NCI-H2107 treated with DMSO at 0.1 percent for 48 hours (cell line): ENCODE results near the gene CADM2.

Experiments
- DNase-seq: peaks from one replicate; lab custom pipeline; 2025; ENCODE audit not compliant: unreplicated experiment; lab: John Stamatoyannopoulos, UW

The CADM2 gene

DNA sequence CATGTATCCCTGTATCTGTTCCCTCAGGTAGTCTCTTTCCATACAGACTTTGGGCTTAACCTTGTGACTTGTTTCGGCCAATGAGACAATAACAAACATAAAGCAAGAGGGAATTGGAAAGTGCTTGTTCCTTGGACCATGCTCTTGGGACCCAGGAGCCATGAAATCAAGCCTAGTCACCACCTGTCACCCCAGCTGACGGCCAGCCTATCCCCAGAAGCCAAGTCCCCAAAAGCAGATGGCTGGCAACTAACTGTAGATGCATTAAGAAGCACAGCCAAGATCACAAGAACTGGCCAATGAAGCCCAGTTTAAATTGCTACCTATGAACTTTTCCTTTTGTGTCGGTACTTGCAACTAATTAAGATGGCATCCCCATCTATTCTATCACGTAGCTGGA lies 822.0 kb downstream of the CADM2 start:
- DNase-seq, result no peak

DNA sequence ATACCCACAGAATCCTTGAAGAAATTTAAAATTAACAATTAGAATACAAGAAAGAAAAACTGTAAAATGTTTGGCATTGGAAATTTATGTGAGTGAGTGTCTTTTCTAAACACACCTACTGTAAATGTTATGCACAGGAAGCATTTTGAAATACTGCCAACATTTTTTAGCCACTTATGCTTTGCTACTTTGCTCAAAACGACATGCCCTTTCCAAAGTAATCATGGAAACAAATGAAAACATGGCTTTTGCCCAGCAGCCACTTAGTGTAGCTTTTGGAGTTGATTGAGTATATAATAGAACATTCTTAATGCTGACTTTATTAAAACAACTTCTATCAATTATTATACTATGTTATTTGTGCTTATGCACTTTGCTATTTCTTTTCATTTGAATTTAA lies 823.0 kb downstream of the CADM2 start:
- DNase-seq, result peak; percentile 17

DNA sequence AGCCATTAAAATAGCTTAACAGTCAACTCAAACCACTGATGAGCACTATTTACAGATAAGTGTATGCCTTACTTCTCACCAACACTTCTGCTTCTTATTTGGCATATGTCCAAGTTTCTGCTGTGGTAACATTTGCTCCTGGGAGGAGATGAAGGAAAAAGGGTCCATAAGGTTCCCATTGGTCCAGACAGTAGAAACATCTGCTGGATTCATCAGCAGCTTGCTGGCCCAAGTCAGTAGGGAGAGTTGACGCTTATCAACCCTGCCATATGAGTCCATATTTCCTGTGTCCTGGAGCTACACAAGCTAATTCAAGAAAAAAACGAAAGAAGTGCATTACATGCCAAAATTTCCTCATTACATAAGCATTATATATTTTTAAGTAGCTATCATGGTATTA lies 824.5 kb downstream of the CADM2 start:
- DNase-seq, result no peak

DNA sequence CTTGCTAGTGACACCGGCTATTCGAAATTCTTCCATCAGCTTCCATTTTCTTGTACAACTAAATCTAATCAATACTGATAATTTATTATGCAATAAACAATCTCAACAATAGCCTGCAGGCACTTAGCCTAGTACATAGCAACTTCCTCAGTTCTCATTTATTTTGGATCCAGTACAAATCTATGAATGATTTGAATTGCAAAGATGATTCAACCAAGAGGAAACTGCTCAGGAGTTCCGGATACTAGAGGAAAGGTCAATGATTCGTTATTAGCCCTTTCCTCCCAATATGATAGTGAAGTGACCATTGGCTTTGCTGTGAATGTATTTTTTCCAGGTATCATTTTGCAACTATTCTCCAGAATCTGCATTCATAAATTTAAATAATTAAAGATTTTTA lies 827.0 kb downstream of the CADM2 start:
- no peak for DNase-seq

DNA sequence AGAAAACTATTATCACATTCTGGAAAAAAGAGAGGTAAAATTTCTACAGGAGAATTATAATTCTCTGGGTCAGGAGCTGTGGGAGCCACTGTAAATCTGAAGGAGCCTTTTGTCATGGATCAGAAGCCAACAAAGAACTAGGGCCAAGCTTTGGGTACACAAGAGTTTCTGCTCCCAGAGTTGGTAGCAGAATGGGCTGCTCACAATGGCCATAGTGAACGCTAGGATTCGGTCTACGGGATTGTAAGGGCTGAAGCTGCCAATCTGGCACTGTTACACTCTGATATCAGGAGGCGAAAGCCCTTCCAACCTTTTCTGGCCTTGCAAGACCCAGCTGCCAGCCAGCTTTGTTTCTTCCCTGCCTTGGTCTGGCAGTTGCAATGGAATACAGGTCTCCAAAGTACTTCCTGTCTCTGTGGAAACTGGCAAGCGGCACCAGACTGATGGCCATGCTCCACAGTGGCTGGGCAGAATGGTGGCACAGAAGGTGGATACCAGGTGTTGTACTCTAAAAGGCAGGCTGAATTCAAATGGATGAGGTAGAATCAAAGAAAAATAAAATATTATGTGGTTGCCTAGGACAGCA lies 831.7 kb downstream of the CADM2 start:
- DNase-seq, result no peak

DNA sequence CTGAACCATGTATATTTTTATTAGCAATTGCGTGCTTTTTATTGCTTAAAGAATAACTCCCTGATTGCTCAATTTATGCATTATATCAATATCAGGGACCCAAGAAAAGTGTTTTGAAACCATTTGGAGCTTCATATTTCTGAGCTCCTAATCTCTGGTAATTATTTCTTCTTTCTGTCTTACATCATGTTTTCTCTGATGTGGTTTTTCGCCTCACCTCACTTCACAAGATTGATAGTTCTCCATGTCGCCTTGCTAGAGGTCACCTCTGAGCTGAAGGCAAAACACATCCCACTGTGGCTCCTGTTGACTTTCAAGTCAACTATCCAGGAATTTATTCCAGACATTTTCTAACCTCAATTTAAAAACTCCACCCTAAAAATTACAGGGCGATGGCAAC lies 837.4 kb downstream of the CADM2 start:
- no peak for DNase-seq

DNA sequence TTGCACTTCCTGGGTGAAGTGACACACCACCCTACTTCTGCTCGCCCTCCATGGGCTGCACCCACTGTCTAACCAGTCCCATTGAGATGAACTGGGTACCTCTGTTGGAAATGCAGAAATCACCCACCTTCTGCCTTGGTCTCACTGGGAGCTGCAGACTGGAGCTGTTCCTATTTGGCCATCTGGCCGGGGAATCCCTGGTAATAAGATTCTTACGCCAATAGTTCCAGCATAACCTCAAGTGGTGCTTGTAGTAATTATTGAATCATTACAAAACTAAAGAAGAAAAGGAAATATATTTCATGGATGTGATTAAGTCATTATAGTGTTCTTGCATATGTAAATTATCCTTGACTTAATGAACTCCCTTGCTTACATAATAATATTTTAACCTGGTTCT lies 841.9 kb downstream of the CADM2 start:
- DNase-seq, result no peak

DNA sequence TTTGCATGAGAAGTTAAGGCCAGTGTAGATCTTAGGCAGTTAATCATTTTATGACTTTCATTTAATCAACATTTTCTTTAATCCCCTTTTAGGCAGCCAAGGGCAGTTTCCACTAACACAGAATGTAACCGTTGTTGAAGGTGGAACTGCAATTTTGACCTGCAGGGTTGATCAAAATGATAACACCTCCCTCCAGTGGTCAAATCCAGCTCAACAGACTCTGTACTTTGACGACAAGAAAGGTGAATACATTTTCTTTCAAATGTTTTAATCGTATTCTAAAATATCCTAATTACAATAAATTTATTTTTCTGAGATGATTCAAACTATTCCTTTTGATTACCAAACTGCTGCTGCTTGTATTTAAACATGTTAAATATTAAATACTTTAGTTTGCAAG lies 843.2 kb downstream of the CADM2 start:
- peak; percentile 66 for DNase-seq

DNA sequence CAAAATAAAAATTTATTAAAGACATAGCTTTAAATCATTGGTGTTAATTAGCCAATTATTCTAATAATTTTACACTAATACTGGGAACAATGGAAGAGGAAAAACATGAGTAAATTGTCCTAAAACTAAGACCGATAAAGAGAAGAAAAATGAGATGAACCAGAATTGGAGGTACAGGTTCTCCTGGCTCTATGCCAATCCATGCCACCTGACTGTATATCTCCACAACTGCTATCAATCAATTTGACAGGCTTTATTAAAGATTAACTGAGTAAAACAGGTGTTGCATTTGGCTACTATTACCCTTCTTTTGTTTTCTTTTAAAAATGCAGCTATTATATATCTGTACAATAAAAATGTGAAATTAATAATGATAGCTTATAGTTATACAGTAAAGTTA lies 850.0 kb downstream of the CADM2 start:
- DNase-seq, result peak; percentile 19

DNA sequence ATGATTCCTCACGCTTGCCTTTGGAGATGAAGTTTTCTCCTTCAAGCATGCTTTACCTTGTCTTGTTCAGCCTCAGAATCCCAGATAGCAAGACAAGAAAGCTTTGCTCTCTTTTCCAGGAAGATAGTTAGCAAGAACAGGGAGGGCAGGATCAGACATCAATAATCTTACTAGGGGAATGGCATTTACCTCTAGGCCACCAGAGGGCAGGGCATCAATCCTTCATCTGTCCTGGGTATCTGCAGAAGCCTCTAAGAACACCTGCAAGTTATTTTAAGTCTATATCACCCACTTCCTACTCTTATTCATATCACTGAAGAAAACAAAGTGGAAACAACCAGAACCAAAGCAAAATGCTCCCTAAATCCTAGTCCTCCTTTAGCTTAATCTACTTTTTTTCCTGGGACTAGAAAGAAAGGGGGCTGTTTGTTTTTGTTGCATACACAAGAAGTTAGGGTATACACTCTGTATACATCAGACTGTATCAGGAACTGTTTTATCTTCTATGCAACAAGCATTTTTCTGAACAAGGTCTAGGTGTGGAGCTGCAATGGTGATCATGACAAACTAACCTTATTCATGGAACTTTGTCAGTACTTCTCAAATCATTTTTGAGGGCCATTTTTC lies 862.5 kb downstream of the CADM2 start:
- DNase-seq, result peak; percentile 74

DNA sequence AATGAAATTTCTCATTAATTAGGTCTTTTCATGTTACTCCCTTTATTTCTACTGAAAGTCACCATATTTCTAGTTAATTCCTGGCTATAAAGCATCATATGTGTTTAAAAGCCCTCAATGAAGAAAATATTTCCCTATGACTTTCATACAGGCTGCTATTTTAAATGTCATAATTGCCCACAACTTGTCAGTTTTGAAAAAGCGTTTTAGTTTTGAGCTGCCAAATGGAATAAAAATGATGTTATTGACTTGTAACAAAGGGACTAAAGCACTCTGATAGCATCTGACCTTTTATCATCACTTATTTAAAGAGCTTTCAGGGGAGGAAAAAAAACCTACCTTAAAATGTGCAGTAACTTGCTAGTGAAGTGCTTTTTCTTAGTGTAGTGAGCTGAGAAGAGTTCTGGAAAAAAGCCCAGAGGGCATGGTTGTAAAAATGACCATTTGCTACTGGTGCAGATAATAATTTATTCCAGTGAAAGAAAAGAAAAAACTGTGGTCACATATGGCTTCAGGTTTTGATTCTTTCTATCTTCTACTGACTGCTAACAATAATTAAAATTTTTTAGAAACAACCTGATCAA lies 877.2 kb downstream of the CADM2 start:
- peak; percentile 74 for DNase-seq

DNA sequence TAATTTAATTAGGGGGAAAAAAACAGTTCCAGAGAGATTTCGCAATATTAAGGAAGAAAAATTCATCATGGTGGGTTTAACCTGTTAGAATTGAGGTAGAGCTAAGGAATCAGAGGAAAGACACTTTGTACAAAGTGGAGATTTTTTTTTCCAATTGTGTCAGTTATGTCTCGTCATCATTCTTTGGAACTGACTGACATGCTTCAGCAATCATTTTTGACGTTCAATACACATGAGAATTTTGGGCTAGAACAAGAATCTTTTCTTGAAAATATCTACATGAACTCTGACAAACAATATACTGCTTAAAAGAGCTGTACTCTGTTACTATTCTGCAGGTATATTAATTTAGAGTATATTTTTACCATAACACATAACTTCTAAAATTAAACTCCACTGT lies 878.6 kb downstream of the CADM2 start:
- no peak for DNase-seq

DNA sequence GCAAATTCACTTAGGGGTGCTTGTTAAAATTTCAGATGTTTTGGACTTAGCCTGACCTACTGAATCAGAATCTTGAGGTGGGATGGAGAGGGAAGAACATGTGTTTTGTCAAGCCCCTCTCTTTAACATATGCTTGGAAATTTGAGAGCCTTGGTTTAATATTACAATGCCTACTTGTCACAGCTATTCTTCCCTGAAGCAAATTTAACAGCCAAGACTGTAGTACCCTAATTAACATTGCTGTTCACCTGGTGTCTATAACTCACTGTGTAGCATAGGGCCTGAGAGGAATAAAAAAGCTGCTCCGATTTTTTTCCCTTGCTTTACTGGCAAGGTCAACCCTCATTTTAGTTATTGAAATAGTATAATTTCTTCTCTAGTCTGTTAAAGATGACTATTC lies 880.1 kb downstream of the CADM2 start:
- peak; percentile 99 for DNase-seq

DNA sequence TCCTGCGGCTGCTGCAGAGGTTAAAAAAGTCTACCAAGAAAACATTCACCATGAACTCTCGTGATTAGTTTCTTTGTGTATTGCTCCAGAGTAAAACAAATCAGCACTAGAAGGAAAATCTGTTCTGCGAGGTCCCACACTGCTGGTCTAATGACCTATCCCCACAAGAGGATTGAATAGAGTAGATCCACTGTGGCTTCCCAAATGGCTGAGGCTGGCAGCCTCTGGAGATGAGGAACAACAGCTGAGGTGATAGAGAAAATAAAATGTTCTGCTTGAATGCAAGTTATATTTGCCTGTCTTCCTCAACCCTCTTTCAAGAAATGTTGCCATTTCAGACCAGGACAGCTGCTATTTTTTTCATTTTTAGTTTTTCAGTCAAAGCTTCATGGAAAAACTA lies 883.3 kb downstream of the CADM2 start:
- no peak for DNase-seq

DNA sequence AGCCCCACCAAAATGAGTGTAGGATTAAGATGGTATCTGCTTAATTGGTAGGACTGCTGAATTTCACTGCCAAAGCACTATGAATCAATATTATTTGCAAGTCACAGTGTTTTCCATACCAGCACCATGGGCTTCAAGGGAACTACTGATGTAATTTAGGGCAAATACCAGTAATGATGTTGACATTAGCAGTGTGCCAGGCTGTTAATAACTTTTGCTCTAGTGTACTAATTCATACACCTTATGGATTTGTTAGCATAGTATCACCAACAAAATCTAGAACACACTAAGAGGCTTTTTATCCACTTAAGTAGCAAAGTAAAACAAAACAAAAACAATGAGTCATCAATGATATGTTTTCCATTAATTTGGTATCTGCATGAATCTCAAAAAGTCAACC lies 888.2 kb downstream of the CADM2 start:
- no peak for DNase-seq

DNA sequence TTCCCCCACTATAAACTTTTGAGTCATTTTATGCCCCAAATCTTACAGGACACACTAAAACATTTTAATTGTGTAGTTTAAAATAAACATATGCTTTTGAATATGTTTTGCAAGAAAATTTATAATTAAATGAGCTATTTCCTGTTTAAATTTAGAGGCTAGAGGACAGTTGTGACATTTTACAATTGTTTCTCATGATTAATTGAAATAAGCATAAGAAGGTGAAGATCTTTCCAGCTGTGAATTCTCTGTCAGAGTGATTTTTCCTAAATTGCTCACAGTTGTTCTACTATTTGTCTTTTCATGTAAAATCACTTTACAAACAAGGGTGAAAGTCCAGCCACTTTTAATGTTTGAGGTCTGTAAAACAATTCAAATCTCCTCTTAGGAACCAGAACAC lies 892.3 kb downstream of the CADM2 start:
- no peak for DNase-seq

DNA sequence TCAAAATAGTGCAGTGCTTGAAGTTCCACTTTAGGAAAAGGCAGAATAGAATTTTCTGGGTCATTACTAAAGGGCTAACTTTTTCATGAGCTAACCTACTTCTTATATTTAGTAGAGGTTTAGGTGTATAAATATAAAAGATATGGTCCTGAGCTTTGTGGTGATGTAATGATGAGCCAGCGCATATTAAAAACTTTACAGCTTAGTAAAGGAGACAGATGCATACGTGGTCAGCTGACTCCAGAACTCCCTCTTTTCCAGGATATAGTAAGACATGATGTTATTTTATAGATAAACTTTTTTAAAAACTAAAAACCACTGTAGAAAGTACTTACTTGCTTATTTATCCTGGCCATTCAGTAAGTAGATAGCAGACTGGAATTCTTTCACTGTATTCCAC lies 895.0 kb downstream of the CADM2 start:
- no peak for DNase-seq

DNA sequence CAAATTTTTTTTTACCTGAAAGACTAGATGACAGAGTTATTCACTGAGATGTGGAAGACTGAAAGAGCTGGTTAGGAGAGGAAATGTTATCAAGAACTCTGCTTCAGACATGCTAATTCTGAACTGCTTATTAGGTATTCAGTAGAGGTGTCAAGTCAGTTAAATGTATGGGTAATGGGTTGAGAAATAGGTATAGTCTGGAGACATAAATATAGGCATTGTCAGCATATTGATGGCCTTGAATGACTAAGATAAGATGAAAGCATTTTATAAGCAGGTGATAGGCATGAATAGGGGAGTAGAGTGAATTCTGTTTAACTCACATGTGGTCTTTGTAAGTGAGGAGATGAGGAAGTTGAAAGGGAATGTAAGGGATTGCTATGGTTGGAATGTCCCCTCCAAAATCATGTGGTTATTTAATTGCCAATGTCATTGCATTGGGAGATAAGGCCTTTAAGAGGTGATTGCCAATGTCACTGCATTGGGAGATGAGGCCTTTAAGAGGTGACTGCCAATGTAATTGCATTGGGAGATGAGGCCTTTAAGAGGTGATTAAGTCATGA lies 904.2 kb downstream of the CADM2 start:
- DNase-seq, result no peak

DNA sequence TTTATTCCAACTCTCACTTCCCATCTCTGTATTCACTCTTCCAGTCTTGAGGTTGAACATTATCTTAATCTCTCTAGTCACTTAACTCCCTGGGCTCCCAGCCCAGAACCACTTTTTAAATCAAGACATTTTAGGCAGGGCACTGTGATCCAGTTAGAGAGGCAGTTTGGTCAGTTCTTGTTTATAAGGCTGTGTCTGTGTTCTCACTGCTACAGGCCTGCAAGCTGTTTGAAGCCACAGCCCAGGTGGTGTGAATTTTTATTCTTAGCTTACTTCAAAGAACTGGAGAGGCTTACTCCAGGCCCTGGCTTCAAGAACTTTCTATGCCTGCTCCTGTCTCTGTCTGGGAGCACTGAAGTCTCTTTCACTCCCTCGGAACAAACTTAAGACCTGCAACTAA lies 906.1 kb downstream of the CADM2 start:
- DNase-seq, result peak; percentile 14

DNA sequence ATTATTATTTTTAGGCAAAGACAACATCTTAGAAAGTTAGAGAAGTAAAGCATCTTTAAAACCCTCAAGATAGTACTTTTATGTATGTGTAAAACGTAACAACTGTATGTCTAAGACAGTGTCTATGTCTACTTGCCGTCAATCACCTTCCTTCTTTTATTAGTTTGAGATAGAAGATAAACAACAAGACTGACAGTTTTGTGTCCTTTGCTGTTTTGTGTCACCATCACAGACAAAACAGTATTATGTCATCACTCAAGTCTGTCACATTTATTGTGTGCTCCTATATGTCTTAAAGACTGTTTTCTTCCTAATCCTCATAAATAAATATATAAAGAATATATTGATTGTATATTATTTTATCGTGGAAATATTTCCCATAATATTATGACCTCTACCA lies 908.3 kb downstream of the CADM2 start:
- DNase-seq, result no peak

DNA sequence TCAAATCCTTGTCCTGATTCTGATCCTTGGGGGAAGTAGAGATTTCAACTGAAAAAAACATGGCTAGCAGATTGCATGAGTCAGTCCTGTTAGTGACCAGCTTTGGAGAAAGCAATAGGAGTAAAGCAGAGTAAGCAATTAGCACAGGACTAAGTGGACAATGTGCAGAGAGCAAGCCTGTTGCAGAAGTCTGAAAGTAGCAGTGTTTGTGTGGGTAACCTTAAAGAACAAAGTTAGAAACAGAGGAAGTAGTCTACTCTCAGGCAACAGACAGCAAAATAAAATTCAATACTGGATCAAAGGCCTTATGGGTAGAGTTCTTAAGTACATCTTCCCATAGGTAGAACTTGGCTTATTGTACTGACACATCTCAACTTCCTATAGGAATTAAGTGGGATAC lies 916.8 kb downstream of the CADM2 start:
- no peak for DNase-seq

DNA sequence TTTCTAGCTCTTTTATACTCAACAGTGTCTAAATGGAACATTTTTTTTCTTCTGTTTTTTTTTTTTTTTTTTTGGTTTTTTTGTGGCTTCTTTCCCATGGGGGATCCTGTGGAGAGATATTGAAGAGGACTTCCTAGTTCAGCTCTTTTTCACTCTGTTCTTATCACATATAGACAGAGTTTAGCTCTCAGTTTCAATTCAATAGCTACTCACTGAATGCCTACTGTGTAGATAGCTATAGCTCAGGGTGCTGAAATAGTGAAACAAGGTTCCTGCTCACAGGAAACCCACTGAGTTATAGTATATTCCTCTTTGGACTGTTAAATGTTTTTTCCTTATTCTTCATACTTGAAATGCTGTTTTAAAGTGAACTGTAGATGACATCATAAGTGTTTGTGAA lies 918.8 kb downstream of the CADM2 start:
- DNase-seq, result no peak
